Measurements from ENCODE around the gene SDK2. TPM values are rescaled to one million over a fixed set of nuclear protein-coding genes. Genes with fewer than 3 reads are reported as not detected.

SDK2 gene
- polyA plus RNA-seq, 1 of the 3 experiments (the other 2 are of a cell fraction), result 0.02 TPM

DNA sequence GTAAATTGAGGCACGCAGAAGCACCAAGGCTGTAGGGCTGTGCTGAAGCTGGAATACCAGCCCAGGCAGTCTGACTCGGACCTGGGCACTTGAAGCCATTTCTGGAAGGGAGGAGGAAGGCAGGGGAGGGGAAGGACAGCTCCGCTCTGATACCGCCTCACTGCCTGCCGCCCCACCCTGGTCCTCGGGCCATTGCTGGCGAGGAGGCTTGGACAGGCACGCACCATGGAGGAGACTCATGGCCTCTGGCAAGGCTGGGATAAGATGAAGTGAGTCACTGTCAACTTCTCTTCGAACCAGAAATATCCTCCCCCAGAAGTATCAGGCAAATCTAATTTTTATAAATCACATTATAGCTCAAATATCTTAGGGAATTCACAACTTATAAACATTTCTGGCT, 81.3 kb downstream of the SDK2 start:
- Histone ChIP-seq H3K4me1 (ENCODE audit: control insufficient read depth in 1 of 2, insufficient read depth in 2 of 2, low read depth in 1 of 2, low read length in 1 of 2) (no peaks in the 10 kb centered on the region), H3K36me3 (replicated peaks in 1 of 2; ENCODE audit: control insufficient read depth in 1 of 2, insufficient read depth in 2 of 2, low read length in 1 of 2) (no peaks in the 10 kb centered on the region), H3K4me2 (no peak overlapping the region), H3K9ac (no peak overlapping the region), H3K4me3 (ENCODE audit: low read depth in 2 of 2, low read length in 1 of 2) (no peak overlapping the region), H3K9me3 (no peaks in the 10 kb centered on the region), H2AFZ (ENCODE audit: low read depth) (no peak overlapping the region), H3K9me2 (no peaks in the 10 kb centered on the region), H3F3A (replicated peaks; ENCODE audit: insufficient read depth) (no peaks in the 10 kb centered on the region), H4K20me1 (ENCODE audit: insufficient read depth) (no peaks in the 10 kb centered on the region), H3K79me2 (ENCODE audit: insufficient read depth) (no peaks in the 10 kb centered on the region), H3K27ac (ENCODE audit: low read depth in 2 of 2, low read length in 1 of 2) (no peak overlapping the region), H3K27me3 (ENCODE audit: insufficient read depth) (no peaks in the 10 kb centered on the region)
- ChIA-PET CTCF (interaction anchor here (1.0 to 2.5 kb wide), 6 partner anchors 21 to 614 kb away, joined by 3 to 14 read pairs (median 4); no protein-coding TSS in a partner anchor), POLR2A (no interaction called here)
- no peak for DNase-seq
- TF ChIP-seq, protein P1, sequence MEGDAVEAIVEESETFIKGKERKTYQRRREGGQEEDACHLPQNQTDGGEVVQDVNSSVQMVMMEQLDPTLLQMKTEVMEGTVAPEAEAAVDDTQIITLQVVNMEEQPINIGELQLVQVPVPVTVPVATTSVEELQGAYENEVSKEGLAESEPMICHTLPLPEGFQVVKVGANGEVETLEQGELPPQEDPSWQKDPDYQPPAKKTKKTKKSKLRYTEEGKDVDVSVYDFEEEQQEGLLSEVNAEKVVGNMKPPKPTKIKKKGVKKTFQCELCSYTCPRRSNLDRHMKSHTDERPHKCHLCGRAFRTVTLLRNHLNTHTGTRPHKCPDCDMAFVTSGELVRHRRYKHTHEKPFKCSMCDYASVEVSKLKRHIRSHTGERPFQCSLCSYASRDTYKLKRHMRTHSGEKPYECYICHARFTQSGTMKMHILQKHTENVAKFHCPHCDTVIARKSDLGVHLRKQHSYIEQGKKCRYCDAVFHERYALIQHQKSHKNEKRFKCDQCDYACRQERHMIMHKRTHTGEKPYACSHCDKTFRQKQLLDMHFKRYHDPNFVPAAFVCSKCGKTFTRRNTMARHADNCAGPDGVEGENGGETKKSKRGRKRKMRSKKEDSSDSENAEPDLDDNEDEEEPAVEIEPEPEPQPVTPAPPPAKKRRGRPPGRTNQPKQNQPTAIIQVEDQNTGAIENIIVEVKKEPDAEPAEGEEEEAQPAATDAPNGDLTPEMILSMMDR (IDR thresholded peaks at IDR 0.05), result no peak
- TF ChIP-seq CHD2 (IDR thresholded peaks at IDR 0.05; ENCODE audit: low read length, partially characterized antibody) (no peak), NFIC (IDR thresholded peaks at IDR 0.05; ENCODE audit: borderline replicate concordance) (no peak), ELF1 (IDR thresholded peaks at IDR 0.05) (no peak), EP300 (IDR thresholded peaks at IDR 0.05; ENCODE audit: borderline replicate concordance in 1 of 2, low read depth in 1 of 2, low read length in 1 of 2) (no peak), FOXJ3 (CRISPR knock-in tag; IDR thresholded peaks at IDR 0.05) (no peak), POLR2AphosphoS5 (IDR thresholded peaks at IDR 0.05; ENCODE audit: low read depth, low read length) (no peak), GATA2 (CRISPR knock-in tag; IDR thresholded peaks at IDR 0.05) (no peak), MEF2A (IDR thresholded peaks at IDR 0.05; ENCODE audit: borderline replicate concordance, low read depth) (no peak), RAD21 (IDR thresholded peaks at IDR 0.05; ENCODE audit: low read length) (no peak), YY1 (IDR thresholded peaks at IDR 0.05; ENCODE audit: low read depth) (no peak), RCOR1 (IDR thresholded peaks at IDR 0.05; ENCODE audit: low read length) (no peak), TAF1 (IDR thresholded peaks at IDR 0.05; ENCODE audit: borderline replicate concordance, low read depth, low read length) (no peak), FOXM1 (IDR thresholded peaks at IDR 0.05; ENCODE audit: low read depth) (no peak), TEAD4 (IDR thresholded peaks at IDR 0.05; ENCODE audit: borderline replicate concordance, insufficient read depth) (no peak)
- TF ChIP-seq, protein P2, sequence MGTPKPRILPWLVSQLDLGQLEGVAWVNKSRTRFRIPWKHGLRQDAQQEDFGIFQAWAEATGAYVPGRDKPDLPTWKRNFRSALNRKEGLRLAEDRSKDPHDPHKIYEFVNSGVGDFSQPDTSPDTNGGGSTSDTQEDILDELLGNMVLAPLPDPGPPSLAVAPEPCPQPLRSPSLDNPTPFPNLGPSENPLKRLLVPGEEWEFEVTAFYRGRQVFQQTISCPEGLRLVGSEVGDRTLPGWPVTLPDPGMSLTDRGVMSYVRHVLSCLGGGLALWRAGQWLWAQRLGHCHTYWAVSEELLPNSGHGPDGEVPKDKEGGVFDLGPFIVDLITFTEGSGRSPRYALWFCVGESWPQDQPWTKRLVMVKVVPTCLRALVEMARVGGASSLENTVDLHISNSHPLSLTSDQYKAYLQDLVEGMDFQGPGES (IDR thresholded peaks at IDR 0.05; ENCODE audit: low read depth, low read length), result no peak
- TF ChIP-seq, protein P3, sequence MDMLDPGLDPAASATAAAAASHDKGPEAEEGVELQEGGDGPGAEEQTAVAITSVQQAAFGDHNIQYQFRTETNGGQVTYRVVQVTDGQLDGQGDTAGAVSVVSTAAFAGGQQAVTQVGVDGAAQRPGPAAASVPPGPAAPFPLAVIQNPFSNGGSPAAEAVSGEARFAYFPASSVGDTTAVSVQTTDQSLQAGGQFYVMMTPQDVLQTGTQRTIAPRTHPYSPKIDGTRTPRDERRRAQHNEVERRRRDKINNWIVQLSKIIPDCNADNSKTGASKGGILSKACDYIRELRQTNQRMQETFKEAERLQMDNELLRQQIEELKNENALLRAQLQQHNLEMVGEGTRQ (IDR thresholded peaks at IDR 0.05; ENCODE audit: borderline replicate concordance, low read depth, low read length), result no peak
- TF ChIP-seq, protein P4, sequence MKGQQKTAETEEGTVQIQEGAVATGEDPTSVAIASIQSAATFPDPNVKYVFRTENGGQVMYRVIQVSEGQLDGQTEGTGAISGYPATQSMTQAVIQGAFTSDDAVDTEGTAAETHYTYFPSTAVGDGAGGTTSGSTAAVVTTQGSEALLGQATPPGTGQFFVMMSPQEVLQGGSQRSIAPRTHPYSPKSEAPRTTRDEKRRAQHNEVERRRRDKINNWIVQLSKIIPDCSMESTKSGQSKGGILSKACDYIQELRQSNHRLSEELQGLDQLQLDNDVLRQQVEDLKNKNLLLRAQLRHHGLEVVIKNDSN (IDR thresholded peaks at IDR 0.05; ENCODE audit: borderline replicate concordance, low read depth), result no peak
- TF ChIP-seq, protein P5, sequence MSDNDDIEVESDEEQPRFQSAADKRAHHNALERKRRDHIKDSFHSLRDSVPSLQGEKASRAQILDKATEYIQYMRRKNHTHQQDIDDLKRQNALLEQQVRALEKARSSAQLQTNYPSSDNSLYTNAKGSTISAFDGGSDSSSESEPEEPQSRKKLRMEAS (IDR thresholded peaks at IDR 0.05; ENCODE audit: low read depth), result no peak
- 48% methylated on average over 8 of the region's 9 CpGs for WGBS (ENCODE audit: low lambda C conversion rate)
